Epithelial cell of proximal tubule (primary cell): ENCODE measurements around the gene CAMK1G. TPM values are rescaled to one million over a fixed set of nuclear protein-coding genes. Genes with fewer than 3 reads are reported as not detected.
A peak's percentile ranks its signal among the peaks of the same experiment; 100 is the strongest.

Experiments
- DNase-seq: peaks from one replicate; pipeline ENCODE4 v3.0.0-alpha.2; 2011; ENCODE audit warnings: low read depth
- H3K4me3 ChIP-seq: 2 replicates; pipeline ENCODE4 v1.5.1; 2011; ENCODE audit warnings: low read depth, mild to moderate bottlenecking, low read length
- CTCF ChIP-seq: conservative IDR thresholded peaks from 2 replicates; pipeline ENCODE4 v1.5.1; 2012; ENCODE audit warnings: low read depth, mild to moderate bottlenecking, low read length
- total RNA-seq: library from RNA; depleted of rRNA; stranded (reverse); fragments of >200 nt; gene quantifications from 2 replicates; pipeline ENCODE4 v1.2.3, GENCODE V29; 2015

Gene CAMK1G
- total RNA-seq, 1 donor from 2014 or later: 0.23 TPM

GRCh38 chr1:209552406-209553264 lies 30.9 kb upstream of the CAMK1G start:
- no peak overlapping the region for H3K4me3 ChIP-seq
- no peak for TF ChIP-seq CTCF
- DNase-seq: no peak

GRCh38 chr1:209554761-209555611 lies 28.5 kb upstream of the CAMK1G start:
- peak; percentile 37 for TF ChIP-seq CTCF
- DNase-seq: no peak
- no peak overlapping the region for H3K4me3 ChIP-seq

- no peak overlapping the region for H3K4me3 ChIP-seq
- no peak for TF ChIP-seq CTCF
Measured at GRCh38 chr1:209556162-209556690, 27.3 kb upstream of the CAMK1G start.

GRCh38 chr1:209557221-209557620 lies 26.3 kb upstream of the CAMK1G start:
- no peak for TF ChIP-seq CTCF
- no peak overlapping the region for H3K4me3 ChIP-seq
- DNase-seq: no peak

More at GRCh38 chr1:209556162-209556690, 27.3 kb upstream of the CAMK1G start:
- DNase-seq: no peak

GRCh38 chr1:209560529-209560928 lies 23.0 kb upstream of the CAMK1G start:
- DNase-seq: no peak
- TF ChIP-seq CTCF: no peak

GRCh38 chr1:209560952-209561351 lies 22.6 kb upstream of the CAMK1G start:
- H3K4me3 ChIP-seq: no peak overlapping the region
- no peak for TF ChIP-seq CTCF
- DNase-seq: no peak

More at GRCh38 chr1:209560529-209560928, 23.0 kb upstream of the CAMK1G start:
- H3K4me3 ChIP-seq: no peak overlapping the region
